GM18858 (cell line): ENCODE results near the gene EDNRA.

Experiments used
- ATAC-seq: cut with Tn5 transposase; IDR thresholded peaks from one replicate; pipeline ENCODE4 v1.9.1; 2021; ENCODE audit not compliant: unreplicated experiment

EDNRA gene

GRCh38 chr4:147586032-147586431 lies 105.1 kb downstream of the EDNRA start:
- ATAC-seq, result no peak

GRCh38 chr4:147586637-147587036 lies 105.7 kb downstream of the EDNRA start:
- peak; percentile 83 for ATAC-seq

GRCh38 chr4:147587041-147587440 lies 106.1 kb downstream of the EDNRA start:
- no peak for ATAC-seq

GRCh38 chr4:147589586-147589985 lies 108.7 kb downstream of the EDNRA start:
- no peak for ATAC-seq

GRCh38 chr4:147590249-147590920 lies 109.5 kb downstream of the EDNRA start:
- ATAC-seq, result no peak

GRCh38 chr4:147591106-147591505 lies 110.2 kb downstream of the EDNRA start:
- no peak for ATAC-seq

- no peak for ATAC-seq
These were observed 113.2 kb downstream of the EDNRA start for GRCh38 chr4:147594107-147594506.
